Medulla oblongata (tissue), 1 donor: ENCODE measurements around the gene AKNAD1.
"Not testable (repeated sequence)": the region's sequence is repeated elsewhere in the genome, so short reads cannot be mapped to it uniquely, and the experiment has no call there.

Experiments
- DNase-seq: peaks from one replicate; pipeline ENCODE4 v3.0.0-alpha.2; 2015; ENCODE audit errors: extremely low spot score

The AKNAD1 gene

DNA sequence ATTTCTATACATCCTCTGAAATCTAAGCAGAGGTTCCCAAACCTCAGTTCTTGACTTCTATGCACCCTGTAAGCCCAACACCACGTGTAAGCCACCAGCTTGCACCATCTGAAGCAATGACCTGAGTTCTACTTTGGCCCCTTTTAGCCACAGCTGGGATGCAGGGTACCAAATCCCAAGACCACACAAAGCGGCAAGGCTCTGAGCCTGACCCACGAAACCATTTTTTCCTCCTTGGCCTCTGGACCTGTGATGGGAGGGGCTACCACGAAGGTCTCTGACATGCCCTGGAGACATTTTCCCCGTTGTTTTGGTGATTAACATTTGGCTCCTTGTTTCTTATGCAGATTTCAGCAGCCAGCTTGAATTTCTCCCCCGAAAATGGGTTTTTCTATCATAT, 71.6 kb downstream of the AKNAD1 start:
- DNase-seq: no peak

GRCh38 chr1:108781575-108781944, 75.3 kb downstream of the AKNAD1 start:
- DNase-seq: not testable (repeated sequence)

DNA sequence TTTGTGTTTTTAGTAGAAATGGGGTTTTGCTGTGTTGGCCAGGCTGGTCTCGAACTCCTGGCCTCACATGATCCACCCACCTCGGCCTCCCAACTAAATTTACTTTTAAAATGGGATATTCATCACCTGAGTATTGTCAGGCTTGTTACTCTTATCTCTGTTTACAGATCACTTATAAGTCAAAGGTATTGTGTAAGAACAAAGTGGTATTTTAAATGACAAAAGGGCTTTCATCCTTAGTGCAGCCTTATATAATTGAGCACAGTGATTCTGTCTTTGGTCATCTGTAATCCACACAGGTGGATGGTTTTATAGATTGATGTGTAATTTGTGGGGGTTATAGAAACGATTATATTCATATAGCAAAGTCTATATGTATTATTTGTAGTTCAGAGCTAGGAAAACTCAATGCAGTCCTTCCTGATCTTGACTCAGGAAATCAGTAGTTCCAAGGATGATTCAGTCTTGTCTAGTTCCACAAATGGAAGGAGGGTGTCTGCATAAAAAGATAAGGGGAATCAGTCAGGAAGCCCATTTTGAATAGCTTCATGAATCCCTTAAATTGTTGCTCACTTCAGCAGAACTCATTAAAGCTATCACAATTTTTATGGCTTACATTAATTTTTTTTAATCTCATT, 75.8 kb downstream of the AKNAD1 start:
- DNase-seq: no peak

DNA sequence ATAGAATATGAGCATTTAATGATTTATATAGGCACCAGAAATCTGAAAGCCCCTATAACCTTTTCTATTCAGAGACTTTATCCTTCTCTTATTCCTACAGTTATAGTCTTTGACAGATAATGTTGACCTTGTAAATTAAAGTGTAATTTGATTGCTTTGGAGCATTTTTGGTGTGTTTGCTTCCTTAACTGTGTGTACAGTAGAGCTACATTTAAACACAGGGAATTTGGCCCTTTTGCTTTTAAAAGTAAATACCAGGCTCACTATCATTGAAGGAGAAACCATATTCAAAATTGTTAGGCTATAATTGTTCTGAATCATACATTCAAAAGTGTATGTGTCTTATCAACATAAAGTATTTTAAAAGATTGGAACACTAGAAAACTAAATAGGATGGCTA, 77.4 kb downstream of the AKNAD1 start:
- DNase-seq: no peak

- no peak for DNase-seq
Observed at GRCh38 chr1:108777839-108778238, 79.1 kb downstream of the AKNAD1 start.

- no peak for DNase-seq
Observed at GRCh38 chr1:108767708-108768107, 89.2 kb downstream of the AKNAD1 start.

- DNase-seq: no peak
Observed at GRCh38 chr1:108767115-108767514, 89.8 kb downstream of the AKNAD1 start.
